ENCODE measurements around the gene NFATC2.

DNA sequence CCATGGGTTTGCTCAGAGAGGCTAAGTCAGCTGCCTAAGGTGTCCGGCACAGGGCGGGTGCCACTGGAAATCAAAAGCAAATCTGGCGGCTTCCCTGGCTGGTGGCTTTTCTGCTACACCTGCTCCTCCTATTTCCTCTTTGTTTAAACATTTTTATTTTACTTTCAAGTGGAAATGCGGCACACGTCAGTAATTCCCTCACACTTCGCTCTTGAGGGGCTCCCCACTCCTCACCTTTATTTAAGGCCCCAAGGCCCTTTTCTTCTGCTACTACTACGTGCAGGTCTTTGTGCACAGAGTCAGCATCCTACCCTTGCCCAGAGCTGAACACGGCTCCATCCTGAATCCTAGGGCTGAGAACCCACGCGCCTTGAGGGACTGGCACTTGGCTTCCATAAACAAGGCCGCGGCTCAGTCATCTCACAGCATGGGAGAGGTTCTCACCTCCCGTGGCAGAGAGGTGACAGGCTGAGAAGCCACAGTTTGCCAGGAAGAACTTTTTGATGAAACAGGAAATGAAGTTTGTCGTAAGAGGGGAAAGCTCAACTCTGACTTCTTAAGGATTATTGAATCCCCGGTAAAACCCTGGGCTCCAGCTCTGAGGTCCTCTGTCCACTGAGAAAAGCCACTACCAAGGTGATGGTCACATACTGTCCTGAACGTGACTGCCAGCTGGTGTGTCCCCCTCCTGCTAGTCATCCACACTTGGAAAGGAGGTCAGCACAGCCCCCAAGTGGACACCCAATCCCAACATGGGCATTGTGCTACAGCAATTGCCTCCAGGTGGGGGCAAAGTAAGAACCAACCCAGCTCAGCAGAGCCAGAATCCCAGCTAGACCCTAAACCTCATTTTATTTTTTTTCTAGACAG, 48.0 kb downstream of the NFATC2 start:
- TF ChIP-seq TEAD4 (IDR thresholded peaks at IDR 0.05): no peak
- TF ChIP-seq, protein P1, sequence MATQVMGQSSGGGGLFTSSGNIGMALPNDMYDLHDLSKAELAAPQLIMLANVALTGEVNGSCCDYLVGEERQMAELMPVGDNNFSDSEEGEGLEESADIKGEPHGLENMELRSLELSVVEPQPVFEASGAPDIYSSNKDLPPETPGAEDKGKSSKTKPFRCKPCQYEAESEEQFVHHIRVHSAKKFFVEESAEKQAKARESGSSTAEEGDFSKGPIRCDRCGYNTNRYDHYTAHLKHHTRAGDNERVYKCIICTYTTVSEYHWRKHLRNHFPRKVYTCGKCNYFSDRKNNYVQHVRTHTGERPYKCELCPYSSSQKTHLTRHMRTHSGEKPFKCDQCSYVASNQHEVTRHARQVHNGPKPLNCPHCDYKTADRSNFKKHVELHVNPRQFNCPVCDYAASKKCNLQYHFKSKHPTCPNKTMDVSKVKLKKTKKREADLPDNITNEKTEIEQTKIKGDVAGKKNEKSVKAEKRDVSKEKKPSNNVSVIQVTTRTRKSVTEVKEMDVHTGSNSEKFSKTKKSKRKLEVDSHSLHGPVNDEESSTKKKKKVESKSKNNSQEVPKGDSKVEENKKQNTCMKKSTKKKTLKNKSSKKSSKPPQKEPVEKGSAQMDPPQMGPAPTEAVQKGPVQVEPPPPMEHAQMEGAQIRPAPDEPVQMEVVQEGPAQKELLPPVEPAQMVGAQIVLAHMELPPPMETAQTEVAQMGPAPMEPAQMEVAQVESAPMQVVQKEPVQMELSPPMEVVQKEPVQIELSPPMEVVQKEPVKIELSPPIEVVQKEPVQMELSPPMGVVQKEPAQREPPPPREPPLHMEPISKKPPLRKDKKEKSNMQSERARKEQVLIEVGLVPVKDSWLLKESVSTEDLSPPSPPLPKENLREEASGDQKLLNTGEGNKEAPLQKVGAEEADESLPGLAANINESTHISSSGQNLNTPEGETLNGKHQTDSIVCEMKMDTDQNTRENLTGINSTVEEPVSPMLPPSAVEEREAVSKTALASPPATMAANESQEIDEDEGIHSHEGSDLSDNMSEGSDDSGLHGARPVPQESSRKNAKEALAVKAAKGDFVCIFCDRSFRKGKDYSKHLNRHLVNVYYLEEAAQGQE (IDR thresholded peaks at IDR 0.05; ENCODE audit: low read depth): no peak
- TF ChIP-seq NFIC (IDR thresholded peaks at IDR 0.05): no peak
- no peak for TF ChIP-seq RAD21 (IDR thresholded peaks at IDR 0.05; ENCODE audit: low read depth)
- TF ChIP-seq EP300 (IDR thresholded peaks at IDR 0.05; ENCODE audit: borderline replicate concordance): no peak
- TF ChIP-seq TCF12 (IDR thresholded peaks at IDR 0.05; ENCODE audit: low read depth): no peak
- TF ChIP-seq CREB1 (IDR thresholded peaks at IDR 0.05; ENCODE audit: low read depth): no peak
- no peak for TF ChIP-seq TAF1 (IDR thresholded peaks at IDR 0.05; ENCODE audit: low read depth)
- TF ChIP-seq YY1 (IDR thresholded peaks at IDR 0.05; ENCODE audit: low read depth): no peak
- no peak for TF ChIP-seq CEBPB (IDR thresholded peaks at IDR 0.05)
